HepG2 (cell line): ENCODE results near the gene ASGR1. TPM values are rescaled to one million over a fixed set of nuclear protein-coding genes. Genes with fewer than 3 reads are reported as not detected.
A peak's percentile ranks its signal among the peaks of the same experiment; 100 is the strongest.

Experiments
- ATF2 ChIP-seq: sonication (generic); formaldehyde crosslinking; IDR thresholded peaks from 2 replicates; pipeline ENCODE4 v1.4.0; 2020; ENCODE audit warnings: missing genetic modification reagents
- IKZF1 ChIP-seq: fragments of 450-650 bp; IDR thresholded peaks from 2 replicates; pipeline ENCODE4 v1.7.1; 2016
- LBX2 ChIP-seq: sonication (generic); formaldehyde crosslinking; IDR thresholded peaks from 2 replicates; pipeline ENCODE4 v1.5.0; 2020; ENCODE audit warnings: missing genetic modification reagents, mild to moderate bottlenecking, borderline replicate concordance
- MEF2D ChIP-seq: sonication (generic); formaldehyde crosslinking; IDR thresholded peaks from 2 replicates; pipeline ENCODE4 v1.5.1; 2020; ENCODE audit warnings: mild to moderate bottlenecking, missing genetic modification reagents
- MIER3 ChIP-seq: IDR thresholded peaks from 2 replicates; pipeline ENCODE4 v1.6.1; 2016; ENCODE audit warnings: missing compliant biosample characterization, borderline replicate concordance
- MXI1 ChIP-seq: IDR thresholded peaks from 3 replicates; pipeline ENCODE4 v1.6.1; 2012; ENCODE audit warnings: low read depth, low read length, inconsistent platforms, borderline replicate concordance
- NBN ChIP-seq: fragments of 450-650 bp; conservative IDR thresholded peaks from 2 replicates; pipeline ENCODE4 v1.6.1; 2017
- NFKB2 ChIP-seq: sonication (generic); formaldehyde crosslinking; IDR thresholded peaks from 2 replicates; pipeline ENCODE4 v1.4.0; 2020; ENCODE audit warnings: missing genetic modification reagents, borderline replicate concordance
- PRDM4 ChIP-seq: sonication (generic); formaldehyde crosslinking; IDR thresholded peaks from 2 replicates; pipeline ENCODE4 v1.9.0; 2021; ENCODE audit warnings: missing genetic modification reagents, borderline replicate concordance
- RBFOX2 ChIP-seq: fragments of 200-400 bp; formaldehyde crosslinking; IDR thresholded peaks from 2 replicates; pipeline ENCODE4 v1.6.1; 2017; ENCODE audit warnings: low read depth, mild to moderate bottlenecking, low read length
- RNF2 ChIP-seq: fragments of 450-650 bp; conservative IDR thresholded peaks from 2 replicates; pipeline ENCODE4 v1.6.1; 2016; ENCODE audit warnings: low read depth
- SAFB2 ChIP-seq: sonication (generic); formaldehyde crosslinking; IDR thresholded peaks from 2 replicates; pipeline ENCODE4 v1.5.1; 2020; ENCODE audit warnings: missing genetic modification reagents, low read depth, mild to moderate bottlenecking, borderline replicate concordance
- ZBTB21 ChIP-seq: sonication (generic); formaldehyde crosslinking; IDR thresholded peaks from 2 replicates; pipeline ENCODE4 v1.4.0; 2020; ENCODE audit warnings: missing genetic modification reagents
- ZNF138 ChIP-seq: sonication (generic); formaldehyde crosslinking; IDR thresholded peaks from 2 replicates; pipeline ENCODE4 v1.5.0; 2020; ENCODE audit warnings: mild to moderate bottlenecking, low read depth, missing genetic modification reagents
- ZNF18 ChIP-seq: sonication (generic); formaldehyde crosslinking; IDR thresholded peaks from 2 replicates; pipeline ENCODE4 v1.8.0; 2022; ENCODE audit warnings: mild to moderate bottlenecking, missing genetic modification reagents; ENCODE audit not compliant: insufficient replicate concordance
- ZNF33A ChIP-seq: sonication (generic); formaldehyde crosslinking; IDR thresholded peaks from 2 replicates; pipeline ENCODE4 v1.5.1; 2020; ENCODE audit warnings: missing genetic modification reagents, mild to moderate bottlenecking, moderate library complexity, borderline replicate concordance
- ZNF710 ChIP-seq: sonication (generic); formaldehyde crosslinking; IDR thresholded peaks from 2 replicates; pipeline ENCODE4 v1.5.0; 2020; ENCODE audit warnings: mild to moderate bottlenecking, missing genetic modification reagents, borderline replicate concordance
- ZNF816 ChIP-seq: sonication (generic); formaldehyde crosslinking; IDR thresholded peaks from 2 replicates; pipeline ENCODE4 v1.8.0; 2022; ENCODE audit warnings: missing genetic modification reagents, mild to moderate bottlenecking, borderline replicate concordance
- polyA plus RNA-seq, 8 experiments: library from polyadenylated mRNA; depleted of rRNA in 3 of 8; stranded (reverse) in 7 of 8; unstranded in 1 of 8; fragments of >200 nt; fragmentation: Illumina TruSeq in 4 of 8; extraction: Trizol in 4 of 8; gene quantifications; 2 replicates each; pipeline versions ENCODE4 v1.2.1 to v1.2.3, GENCODE V29; 2011 to 2016; ENCODE audit warnings: low read depth in 4 of 8, missing spikeins in 1 of 8, mixed read lengths in 1 of 8; ENCODE audit not compliant: insufficient read depth in 1 of 8
- total RNA-seq, 5 experiments: library from RNA; depleted of rRNA; stranded (reverse); fragments of >200 nt; fragmentation: Illumina TruSeq; extraction: Trizol; gene quantifications; 2 replicates each; pipeline ENCODE4 v1.2.3, GENCODE V29; 2016; ENCODE audit warnings: low read depth in 1 of 5

Gene ASGR1
- total and polyA plus RNA-seq, 2 of the 13 experiments (the other 11 are each of a cell fraction or from before 2014, with no cell fraction given) = 353 to 796 TPM

DNA sequence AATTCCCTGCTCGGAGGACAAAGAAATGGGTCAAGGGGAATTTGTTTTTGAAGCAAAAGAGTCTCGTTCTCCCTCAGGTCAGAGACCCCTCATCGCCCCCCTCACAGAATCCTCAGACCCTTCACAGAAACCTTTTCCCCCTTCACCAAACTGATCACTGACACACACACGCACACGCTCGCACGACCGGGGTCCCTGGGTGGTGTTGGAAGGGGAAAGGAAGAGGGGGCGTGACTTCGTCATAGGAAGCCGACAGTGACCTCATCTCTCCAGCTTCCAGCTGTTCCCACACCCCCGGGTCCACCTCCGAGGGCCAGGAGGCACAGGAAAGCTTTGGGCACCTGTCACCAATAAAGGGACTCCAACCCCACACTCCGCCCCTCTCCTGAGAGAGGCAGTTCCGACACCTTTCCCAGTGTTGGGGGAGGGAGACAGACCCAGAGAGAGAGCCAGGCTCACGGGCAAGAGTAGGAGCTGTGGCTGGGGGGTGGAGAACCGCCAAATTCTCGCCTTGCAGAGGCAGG lies 1.2 kb downstream of the ASGR1 start (continued):
- TF ChIP-seq ZNF18 (CRISPR knock-in tag) (no peak), RBFOX2 (peak; percentile 15; the same call in 1 of the 2 replicates), ZNF710 (no peak), MXI1 (peak; percentile 16; the same call in 1 of the 3 replicates), ZNF816 (CRISPR knock-in tag) (peak; percentile 63; the same call in 1 of the 2 replicates), ZBTB21 (CRISPR knock-in tag) (peak; percentile 96), ZNF138 (CRISPR knock-in tag) (no peak), MIER3 (0 out of 2 replicates have a peak, but pooled peaks have one; percentile 42), NBN (no peak), ZNF33A (CRISPR knock-in tag) (0 out of 2 replicates have a peak, but pooled peaks have one; percentile 68), ATF2 (CRISPR knock-in tag) (peak; percentile 45; the same call in 1 of the 2 replicates), NFKB2 (no peak), RNF2 (no peak), IKZF1 (no peak), MEF2D (no peak), LBX2 (CRISPR knock-in tag) (no peak), SAFB2 (CRISPR knock-in tag) (0 out of 2 replicates have a peak, but pooled peaks have one; percentile 27), PRDM4 (no peak)
